IgD-negative memory B cell (primary cell): ENCODE measurements around the gene PVALB. TPM values are rescaled to one million over a fixed set of nuclear protein-coding genes. Genes with fewer than 3 reads are reported as not detected.

Source experiments
- H3K27ac Mint-ChIP-seq, 3 donors: one replicate each; pipeline ENCODE4 v1.8.0; 2020 to 2022; ENCODE audit warnings: mild to moderate bottlenecking in 3 of 3, mixed read lengths in 3 of 3, moderate library complexity in 1 of 3
- H3K27me3 Mint-ChIP-seq: one replicate; pipeline ENCODE4 v1.8.0; 2021; ENCODE audit warnings: mixed read lengths
- H3K36me3 Mint-ChIP-seq: one replicate; pipeline ENCODE4 v1.8.0; 2020; ENCODE audit warnings: mild to moderate bottlenecking, mixed read lengths
- H3K4me1 Mint-ChIP-seq, 3 donors: one replicate each; pipeline ENCODE4 v1.8.0; 2020 to 2022; ENCODE audit warnings: mixed read lengths in 3 of 3, mild to moderate bottlenecking in 1 of 3
- H3K4me3 Mint-ChIP-seq, 4 donors: one replicate each; pipeline ENCODE4 v1.8.0; 2020 to 2022; ENCODE audit warnings: mild to moderate bottlenecking in 4 of 4, mixed read lengths in 4 of 4, moderate library complexity in 3 of 4
- H3K9me3 Mint-ChIP-seq, 3 donors: one replicate each; pipeline ENCODE4 v1.8.0; 2020 to 2021; ENCODE audit warnings: mixed read lengths in 3 of 3, mild to moderate bottlenecking in 1 of 3
- polyA plus RNA-seq: library from polyadenylated mRNA; unstranded; fragments of 300-500 nt; fragmentation: Illumina TruSeq; gene quantifications from one replicate; pipeline ENCODE4 v1.2.3, GENCODE V29; 2021

The PVALB gene
- polyA plus RNA-seq, 1 donor from 2014 or later, result not detected

GRCh38 chr22:36767035-36767775 is 49.6 kb downstream of the PVALB start:
- Mint-ChIP-seq H3K36me3 (peaks cover 8% of the 10 kb centered on the region), H3K27me3 (no peaks in the 10 kb centered on the region), H3K9me3 (peaks cover 0 to 4% (median 0%) of the 10 kb centered on the region in 3 donors), H3K27ac (no peak overlapping the region), H3K4me1 (peaks cover 0 to 7% (median 0%) of the 10 kb centered on the region in 3 donors), H3K4me3 (no peak overlapping the region)

DNA sequence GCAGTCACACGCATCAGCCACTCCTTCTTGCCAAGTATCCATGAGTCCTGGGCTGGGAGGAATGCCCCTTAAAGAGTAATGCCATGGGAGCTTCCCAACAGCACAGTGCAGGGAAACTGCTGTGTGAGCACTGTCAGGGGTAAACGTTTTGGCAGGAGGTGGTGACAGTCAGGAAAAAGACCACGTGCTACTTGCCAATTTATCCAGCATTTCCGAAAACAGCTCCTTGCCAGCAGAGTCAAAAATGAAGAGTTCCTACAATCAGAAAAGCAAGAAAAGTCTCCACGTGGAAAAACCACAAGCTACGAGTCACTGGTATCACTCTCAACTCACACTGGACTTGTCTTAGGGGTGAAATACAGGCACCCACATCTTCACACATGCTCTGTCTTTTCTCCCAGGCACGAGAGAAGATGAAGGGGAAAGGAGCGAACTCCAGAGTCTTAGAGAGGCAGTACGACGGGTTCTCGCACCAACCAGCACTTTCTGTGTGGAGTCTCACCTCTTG is 50.8 kb downstream of the PVALB start:
- Mint-ChIP-seq H3K27ac (no peak overlapping the region), H3K4me1 (peaks cover 0 to 6% (median 0%) of the 10 kb centered on the region in 3 donors), H3K9me3 (peaks cover 0 to 4% (median 0%) of the 10 kb centered on the region in 3 donors), H3K36me3 (peaks cover 8% of the 10 kb centered on the region), H3K27me3 (no peaks in the 10 kb centered on the region), H3K4me3 (no peak overlapping the region)

DNA sequence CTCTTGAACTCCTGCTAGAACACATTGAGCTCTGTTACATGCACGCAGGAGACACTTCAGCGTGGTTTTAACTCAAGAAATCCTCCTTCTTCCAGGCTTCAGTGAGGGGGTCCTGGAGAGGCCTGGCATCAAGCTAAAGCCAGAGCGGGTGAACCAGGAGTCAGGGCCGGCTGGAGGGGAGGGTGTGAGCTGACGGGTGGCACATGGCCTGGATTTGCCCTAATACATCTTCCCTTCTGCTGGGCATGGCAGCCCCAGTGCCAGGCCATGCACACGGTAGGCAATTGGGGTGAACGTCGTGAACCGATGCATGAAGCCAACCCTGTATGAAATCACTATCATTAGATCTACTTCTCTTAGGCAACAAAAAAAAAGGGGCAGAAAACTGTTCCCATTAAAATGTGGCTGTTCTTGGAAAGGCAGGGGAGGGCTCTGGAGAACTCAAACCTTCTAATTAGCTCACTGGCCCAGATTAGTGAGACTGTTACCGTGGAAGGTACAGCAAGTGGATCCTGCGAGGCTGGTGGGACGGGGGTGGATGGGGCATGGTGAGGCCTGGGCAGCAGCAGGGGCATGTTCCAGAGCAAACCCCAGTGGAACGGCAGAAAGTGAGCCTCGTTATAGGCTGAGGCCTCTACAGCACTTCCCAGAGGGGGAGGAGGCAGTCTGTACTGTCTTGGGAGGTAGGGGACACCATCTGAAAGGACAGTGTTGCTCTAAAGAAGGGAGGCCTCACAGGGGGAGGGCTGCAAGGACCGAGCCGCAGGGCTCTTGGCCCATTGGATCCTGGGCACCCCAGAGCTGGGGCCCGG is 51.5 kb downstream of the PVALB start:
- H3K4me1 Mint-ChIP-seq, result peaks cover 0 to 6% (median 0%) of the 10 kb centered on the region in 3 donors
- peaks cover 0 to 4% (median 0%) of the 10 kb centered on the region in 3 donors for H3K9me3 Mint-ChIP-seq
- H3K27me3 Mint-ChIP-seq, result no peaks in the 10 kb centered on the region
- H3K4me3 Mint-ChIP-seq, result no peak overlapping the region
- H3K36me3 Mint-ChIP-seq, result peaks cover 9% of the 10 kb centered on the region
- peak overlapping the region in 2 of 3 donors; percentile 48 to 73 for H3K27ac Mint-ChIP-seq

DNA sequence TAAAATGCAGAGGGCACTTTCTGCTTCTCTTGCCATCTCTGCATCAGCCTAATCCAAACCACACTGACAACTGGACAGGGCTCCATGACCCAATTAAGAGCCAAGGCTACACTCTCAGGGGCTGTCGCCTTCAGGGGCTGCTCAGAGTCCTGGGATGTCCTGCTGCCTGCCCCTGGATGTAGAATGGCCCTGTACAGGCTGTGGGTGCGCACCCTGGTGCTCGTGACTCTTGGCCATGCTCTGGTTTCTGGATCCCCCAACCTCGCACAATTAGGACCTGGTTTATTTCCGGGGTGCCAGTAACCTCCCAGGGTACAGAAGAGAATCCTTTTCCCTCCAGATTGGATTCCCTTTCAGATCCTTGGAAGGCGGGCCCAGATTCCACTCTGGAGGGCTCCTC is 52.2 kb downstream of the PVALB start:
- Mint-ChIP-seq H3K4me1 (peaks cover 0 to 6% (median 0%) of the 10 kb centered on the region in 3 donors), H3K27me3 (no peaks in the 10 kb centered on the region), H3K36me3 (peaks cover 9% of the 10 kb centered on the region), H3K9me3 (peaks cover 0 to 4% (median 0%) of the 10 kb centered on the region in 3 donors), H3K4me3 (no peak overlapping the region), H3K27ac (no peak overlapping the region)

- H3K9me3 Mint-ChIP-seq, result peaks cover 0 to 4% (median 0%) of the 10 kb centered on the region in 3 donors
- no peaks in the 10 kb centered on the region for H3K27me3 Mint-ChIP-seq
- no peak overlapping the region for H3K4me3 Mint-ChIP-seq
- H3K36me3 Mint-ChIP-seq, result peaks cover 9% of the 10 kb centered on the region
- no peak overlapping the region for H3K27ac Mint-ChIP-seq
- peaks cover 0 to 5% (median 0%) of the 10 kb centered on the region in 3 donors for H3K4me1 Mint-ChIP-seq
Measured at GRCh38 chr22:36764060-36764459, 52.8 kb downstream of the PVALB start.

- Mint-ChIP-seq H3K4me3 (no peak overlapping the region), H3K36me3 (peaks cover 9% of the 10 kb centered on the region), H3K4me1 (peaks cover 0 to 4% (median 0%) of the 10 kb centered on the region in 3 donors), H3K27ac (no peak overlapping the region), H3K27me3 (no peaks in the 10 kb centered on the region), H3K9me3 (peaks cover 0 to 4% (median 0%) of the 10 kb centered on the region in 3 donors)
Measured at GRCh38 chr22:36763576-36763975, 53.3 kb downstream of the PVALB start.

- H3K4me1 Mint-ChIP-seq, result peaks cover 0 to 4% (median 0%) of the 10 kb centered on the region in 3 donors
- H3K36me3 Mint-ChIP-seq, result peaks cover 9% of the 10 kb centered on the region
- H3K4me3 Mint-ChIP-seq, result no peak overlapping the region
- no peaks in the 10 kb centered on the region for H3K27me3 Mint-ChIP-seq
- no peak overlapping the region for H3K27ac Mint-ChIP-seq
- H3K9me3 Mint-ChIP-seq, result peaks cover 0 to 4% (median 0%) of the 10 kb centered on the region in 3 donors
Measured at GRCh38 chr22:36762687-36763260, 54.1 kb downstream of the PVALB start.

GRCh38 chr22:36761553-36762240 is 55.1 kb downstream of the PVALB start:
- H3K9me3 Mint-ChIP-seq, result peaks cover 0 to 4% (median 0%) of the 10 kb centered on the region in 3 donors
- H3K36me3 Mint-ChIP-seq, result peaks cover 8% of the 10 kb centered on the region
- no peak overlapping the region for H3K27ac Mint-ChIP-seq
- H3K27me3 Mint-ChIP-seq, result no peaks in the 10 kb centered on the region
- peaks cover 0 to 4% (median 2%) of the 10 kb centered on the region in 3 donors for H3K4me1 Mint-ChIP-seq
- H3K4me3 Mint-ChIP-seq, result peak overlapping the region in 1 of 4 donors; percentile 12

GRCh38 chr22:36760786-36761185 is 56.0 kb downstream of the PVALB start:
- peaks cover 7% of the 10 kb centered on the region for H3K36me3 Mint-ChIP-seq
- H3K27me3 Mint-ChIP-seq, result no peaks in the 10 kb centered on the region
- H3K4me3 Mint-ChIP-seq, result no peak overlapping the region
- peaks cover 0 to 4% (median 0%) of the 10 kb centered on the region in 3 donors for H3K9me3 Mint-ChIP-seq
- no peak overlapping the region for H3K27ac Mint-ChIP-seq
- H3K4me1 Mint-ChIP-seq, result peaks cover 0 to 4% (median 2%) of the 10 kb centered on the region in 3 donors

DNA sequence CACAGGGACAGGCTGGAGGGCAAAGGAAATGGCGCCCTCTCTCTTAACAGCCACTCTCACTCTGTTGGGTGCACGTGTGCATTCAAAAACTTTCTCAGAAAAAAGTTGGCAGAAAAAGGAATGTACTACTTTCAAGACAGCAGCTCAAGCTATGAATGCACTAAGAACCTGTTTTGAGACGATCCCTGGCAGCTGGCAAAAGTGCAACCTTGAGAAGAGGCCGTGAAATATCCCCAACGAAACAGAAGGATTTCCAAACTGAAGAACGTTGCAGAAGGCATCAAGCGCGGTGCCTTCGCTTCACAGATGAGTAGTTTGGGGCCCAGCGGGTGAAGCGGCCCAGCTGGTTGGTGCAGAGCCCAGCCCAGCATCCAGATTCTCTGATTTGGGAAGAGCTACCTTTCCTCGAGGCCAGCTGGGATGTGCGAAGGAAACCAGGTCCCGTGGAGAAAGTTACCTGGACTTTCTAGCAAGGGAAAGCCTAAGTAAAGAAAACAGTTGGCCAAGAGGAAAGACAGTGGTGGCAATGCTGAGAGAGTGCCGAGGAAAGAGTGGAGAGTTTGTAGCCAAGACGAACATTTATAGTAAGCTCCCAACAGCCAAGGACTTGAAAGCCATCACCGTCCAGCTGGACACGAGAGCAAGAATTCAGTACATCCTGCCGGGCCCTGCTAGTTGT is 57.2 kb downstream of the PVALB start:
- Mint-ChIP-seq H3K4me1 (peaks cover 0 to 5% (median 2%) of the 10 kb centered on the region in 3 donors), H3K27me3 (peaks cover 6% of the 10 kb centered on the region), H3K36me3 (peaks cover 7% of the 10 kb centered on the region), H3K4me3 (no peak overlapping the region), H3K9me3 (peaks cover 0 to 6% (median 0%) of the 10 kb centered on the region in 3 donors), H3K27ac (no peak overlapping the region)

GRCh38 chr22:36758792-36759271 is 58.0 kb downstream of the PVALB start:
- Mint-ChIP-seq H3K4me1 (peaks cover 0 to 3% (median 2%) of the 10 kb centered on the region in 3 donors), H3K27ac (no peak overlapping the region)

GRCh38 chr22:36757668-36758211 is 59.1 kb downstream of the PVALB start:
- H3K27me3 Mint-ChIP-seq, result peaks cover 11% of the 10 kb centered on the region
- no peak overlapping the region for H3K4me3 Mint-ChIP-seq
- H3K36me3 Mint-ChIP-seq, result peaks cover 5% of the 10 kb centered on the region
- peaks cover 0 to 4% (median 0%) of the 10 kb centered on the region in 3 donors for H3K9me3 Mint-ChIP-seq
- H3K4me1 Mint-ChIP-seq, result peaks cover 0 to 3% (median 2%) of the 10 kb centered on the region in 3 donors
- H3K27ac Mint-ChIP-seq, result no peak overlapping the region

More at GRCh38 chr22:36758792-36759271, 58.0 kb downstream of the PVALB start:
- H3K4me3 Mint-ChIP-seq, result no peak overlapping the region
- H3K27me3 Mint-ChIP-seq, result peaks cover 7% of the 10 kb centered on the region
- H3K36me3 Mint-ChIP-seq, result peaks cover 7% of the 10 kb centered on the region
- peaks cover 0 to 6% (median 0%) of the 10 kb centered on the region in 3 donors for H3K9me3 Mint-ChIP-seq
